DLD1 (cell line): Measurements from ENCODE around the gene ATG5.
"Not testable (repeated sequence)": the region's sequence is repeated elsewhere in the genome, so short reads cannot be mapped to it uniquely, and the experiment has no call there.

ENCODE experiments used
- in situ Hi-C: cut with HindIII; loops from 2 replicates; pipeline ENCODE4 v1.10.0; 2017; ENCODE audit warnings: low sequenced_read_pairs

Gene ATG5

DNA sequence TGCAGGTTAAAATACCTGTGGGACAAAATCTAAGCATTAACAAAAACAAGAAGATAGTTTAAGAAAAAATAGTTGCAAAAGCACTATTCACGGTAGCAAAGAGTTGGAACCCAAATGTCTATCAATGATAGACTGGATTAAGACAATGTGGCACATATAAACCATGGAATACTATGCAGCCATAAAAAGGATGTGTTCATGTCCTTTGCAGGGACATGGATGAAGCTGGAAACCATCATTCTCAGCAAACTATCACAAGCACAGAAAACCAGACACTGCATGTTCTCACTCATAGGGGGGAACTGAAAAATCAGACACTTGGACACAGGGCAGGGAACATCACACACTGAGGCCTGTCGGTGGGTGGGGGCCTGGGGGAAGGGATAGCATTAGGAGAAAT, 65.8 kb downstream of the ATG5 start:
- in situ Hi-C loops, result not testable (repeated sequence)

- in situ Hi-C loops, result no loop called here
These were observed 66.8 kb downstream of the ATG5 start for GRCh38 chr6:106258726-106259125.

DNA sequence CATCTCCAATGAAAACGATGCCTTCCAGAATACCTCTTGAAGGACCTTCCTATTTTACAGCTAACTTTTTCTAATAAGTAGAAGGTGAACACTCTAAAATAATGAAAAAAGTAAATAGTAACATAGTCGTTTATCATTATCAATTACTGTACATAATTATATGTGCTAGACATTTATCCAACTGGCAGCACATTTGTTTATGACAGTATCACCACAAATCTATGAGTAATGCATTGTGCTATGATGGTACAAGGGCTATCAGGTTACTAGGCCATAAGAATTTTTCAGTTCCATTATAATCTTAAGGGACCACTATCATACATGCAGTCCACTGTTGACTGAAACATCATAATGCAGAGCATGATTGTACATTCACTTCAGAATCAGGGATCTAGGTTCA, 68.4 kb downstream of the ATG5 start:
- in situ Hi-C loops, result no loop called here

DNA sequence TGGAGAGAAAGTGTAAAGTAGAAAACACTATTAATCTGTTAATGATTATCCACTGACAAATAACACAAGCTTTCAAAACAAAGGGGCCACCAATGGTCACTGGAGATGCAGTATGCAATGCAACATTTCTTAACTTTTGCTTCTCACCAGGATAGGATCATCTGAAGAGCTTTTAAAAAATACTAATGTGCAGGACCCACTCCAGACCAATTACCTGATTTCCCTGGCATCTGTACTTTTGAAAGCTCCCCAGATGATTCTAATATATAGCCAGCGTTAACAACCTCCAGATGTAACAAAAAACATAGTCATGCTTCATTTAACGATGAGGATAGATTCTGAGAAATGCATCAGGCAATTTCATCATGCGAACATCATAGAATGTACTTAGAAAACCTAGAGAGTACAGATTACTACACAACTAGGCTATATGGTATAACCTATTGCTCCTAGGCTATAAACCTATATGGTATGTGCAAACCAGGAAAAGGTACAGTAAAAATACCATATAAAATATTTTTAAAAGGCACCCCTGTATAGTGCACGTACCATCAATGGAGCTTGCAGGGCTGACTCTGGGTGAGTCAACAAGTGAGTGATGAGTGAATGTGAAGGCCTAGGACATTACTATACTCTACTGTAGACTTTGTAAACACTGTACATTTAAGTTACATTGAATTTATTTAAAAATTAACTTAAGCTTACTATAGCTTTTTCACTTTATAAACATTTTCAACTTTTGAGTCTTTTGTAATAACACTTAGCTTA, 69.2 kb downstream of the ATG5 start:
- in situ Hi-C loops, result no loop called here

DNA sequence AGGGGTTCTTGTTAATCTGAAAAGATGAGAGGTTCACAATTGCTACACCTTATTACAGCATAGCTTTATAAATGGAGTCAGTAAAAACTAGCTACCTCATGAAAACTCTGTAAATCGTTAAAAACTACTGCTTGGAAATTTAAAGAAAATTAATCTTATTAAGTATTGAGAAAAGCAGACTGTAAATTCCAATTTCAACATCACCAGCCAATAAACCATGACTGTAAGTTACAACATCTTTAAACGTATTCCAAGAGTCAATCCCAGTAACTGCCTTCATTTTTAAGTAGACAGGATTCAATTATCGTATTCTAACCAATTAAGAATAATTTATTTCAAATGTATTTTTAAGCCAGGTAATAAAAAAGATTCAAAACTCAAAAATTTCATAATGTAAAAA, 70.3 kb downstream of the ATG5 start:
- in situ Hi-C loops, result no loop called here

GRCh38 chr6:106254636-106255035, 70.9 kb downstream of the ATG5 start:
- in situ Hi-C loops, result no loop called here

GRCh38 chr6:106253731-106254130, 71.8 kb downstream of the ATG5 start:
- in situ Hi-C loops, result no loop called here

DNA sequence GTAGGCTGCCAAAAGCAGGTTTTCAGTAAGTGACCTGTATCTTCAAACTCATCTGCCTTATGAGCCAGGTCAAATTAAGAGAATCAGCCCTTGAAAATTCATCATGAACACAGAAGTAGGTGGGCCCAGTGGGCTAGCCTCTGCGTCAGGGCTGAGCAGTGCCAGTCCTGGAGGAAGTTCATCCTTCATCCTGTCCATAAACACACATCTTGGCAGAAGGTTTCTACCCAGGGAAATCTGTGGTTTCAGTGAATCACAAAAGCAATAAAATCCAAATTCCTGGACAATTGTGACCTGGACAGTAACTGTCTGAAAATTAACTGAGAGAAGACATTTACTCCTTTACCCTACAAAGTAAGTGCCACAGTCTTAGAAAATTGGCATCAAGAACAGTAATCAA, 72.4 kb downstream of the ATG5 start:
- in situ Hi-C loops, result no loop called here

GRCh38 chr6:106252687-106253086, 72.9 kb downstream of the ATG5 start:
- in situ Hi-C loops, result no loop called here

DNA sequence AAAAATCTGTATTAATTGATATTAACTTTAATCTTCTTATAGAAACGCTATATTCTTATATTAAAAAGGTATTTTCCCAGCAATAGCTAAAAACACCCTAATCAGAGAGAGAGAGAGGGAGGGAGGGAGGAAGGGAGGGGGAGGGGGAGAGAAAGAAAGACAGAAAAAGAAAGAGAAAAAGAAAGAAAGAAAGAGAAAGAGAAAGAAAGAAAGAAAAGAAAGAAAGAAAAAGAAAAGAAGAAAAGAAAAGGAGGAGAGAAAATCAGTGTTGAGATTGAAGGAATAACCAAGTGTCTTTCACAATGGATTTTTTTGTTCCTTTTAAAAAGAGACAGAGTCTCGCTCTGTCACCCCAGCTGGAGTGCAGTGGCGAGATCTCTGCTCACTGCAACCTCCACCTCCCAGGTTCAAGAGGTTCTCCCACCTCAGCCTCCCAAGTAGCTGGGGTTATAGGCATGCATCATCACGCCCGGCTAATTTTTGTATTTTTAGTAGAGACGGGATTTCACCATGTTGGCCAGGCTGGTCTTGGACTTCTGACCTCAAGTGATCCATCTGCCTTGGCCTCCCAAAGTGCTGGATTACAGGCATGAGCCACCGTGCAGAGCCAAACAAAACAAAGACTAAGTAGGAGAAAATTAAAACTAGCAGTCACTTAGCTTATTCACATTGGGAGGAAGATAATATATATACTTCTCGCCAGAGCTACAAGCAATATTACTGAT, 73.9 kb downstream of the ATG5 start:
- in situ Hi-C loops, result not testable (repeated sequence)

GRCh38 chr6:106250953-106251352, 74.6 kb downstream of the ATG5 start:
- in situ Hi-C loops, result no loop called here

DNA sequence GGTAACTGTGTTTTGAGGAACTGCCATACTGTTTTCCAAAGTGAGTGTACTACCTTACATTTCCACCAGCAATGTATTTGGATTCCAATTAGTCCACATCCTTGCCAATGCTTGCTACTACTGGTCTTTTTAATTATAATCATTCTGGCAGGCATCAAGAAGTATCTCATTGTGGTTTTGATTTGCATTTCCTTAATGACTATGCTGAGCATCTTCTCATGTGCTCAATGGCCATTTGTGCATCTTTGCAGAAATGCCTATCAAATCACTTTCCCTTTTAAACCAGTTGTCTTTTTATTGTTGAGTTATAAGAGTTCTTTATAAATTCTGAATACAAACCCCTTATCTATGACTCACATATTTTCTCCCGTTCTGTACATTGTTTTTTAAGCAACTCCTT, 75.9 kb downstream of the ATG5 start:
- in situ Hi-C loops, result no loop called here

GRCh38 chr6:106247733-106248132, 77.8 kb downstream of the ATG5 start:
- in situ Hi-C loops, result no loop called here

- in situ Hi-C loops, result no loop called here
These were observed 78.3 kb downstream of the ATG5 start for GRCh38 chr6:106247293-106247692.

DNA sequence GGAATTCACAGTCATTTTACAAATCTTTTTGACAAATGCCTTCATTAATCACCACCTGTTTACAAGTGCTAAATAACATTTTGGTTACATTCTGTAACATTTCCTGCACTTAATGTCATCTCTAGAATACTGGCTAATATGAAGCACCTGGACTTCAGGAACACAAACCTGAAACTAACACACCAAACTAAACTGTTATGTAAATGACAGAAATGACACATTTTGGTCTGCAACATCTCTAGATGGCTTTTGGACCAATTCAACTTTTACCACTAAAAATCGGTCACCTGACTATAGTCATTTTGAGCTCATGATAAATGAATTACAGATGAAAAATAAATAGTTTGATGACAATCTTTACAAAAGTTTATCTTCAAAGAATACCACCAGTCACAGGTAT, 80.6 kb downstream of the ATG5 start:
- in situ Hi-C loops, result no loop called here

DNA sequence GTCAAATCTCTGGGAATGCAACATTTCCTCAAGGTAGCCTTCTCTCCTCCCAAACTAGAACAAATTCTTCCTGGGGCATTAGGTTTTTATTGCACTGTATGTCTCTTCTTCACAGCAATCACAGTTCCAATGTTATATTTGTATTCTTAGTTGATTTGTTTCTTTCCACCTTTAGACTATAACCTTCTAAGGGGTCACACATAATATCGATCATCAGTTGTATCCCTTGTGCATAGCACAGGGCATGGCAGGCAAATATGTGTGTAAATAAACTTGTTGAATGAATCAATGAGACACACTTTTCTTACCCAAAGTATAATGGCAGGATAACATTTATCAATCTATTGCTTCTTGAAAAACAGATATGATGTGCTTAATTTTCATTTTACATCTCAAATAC, 81.0 kb downstream of the ATG5 start:
- in situ Hi-C loops, result no loop called here

DNA sequence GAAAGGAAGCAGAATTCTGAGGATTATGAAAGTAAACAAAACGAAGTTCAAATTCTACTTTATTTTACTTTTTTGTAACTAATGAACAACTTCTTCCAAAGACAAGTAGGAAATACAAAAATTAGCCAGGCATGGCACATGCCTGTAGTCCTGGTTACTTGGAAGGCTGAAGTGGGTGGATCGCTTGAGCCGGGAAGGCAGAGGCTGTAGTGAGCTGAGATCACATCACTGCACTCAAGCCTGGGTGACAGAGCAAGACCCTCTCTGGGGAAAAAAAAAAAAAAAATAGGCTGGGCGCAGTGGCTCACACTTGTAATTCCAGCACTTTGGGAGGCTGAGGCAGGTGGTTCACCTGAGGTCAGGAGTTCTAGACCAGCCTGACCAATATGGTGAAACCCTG, 82.3 kb downstream of the ATG5 start:
- in situ Hi-C loops, result no loop called here

GRCh38 chr6:106241498-106241897, 84.1 kb downstream of the ATG5 start:
- in situ Hi-C loops, result no loop called here

- in situ Hi-C loops, result no loop called here
These were observed 88.3 kb downstream of the ATG5 start for GRCh38 chr6:106237286-106237685.

DNA sequence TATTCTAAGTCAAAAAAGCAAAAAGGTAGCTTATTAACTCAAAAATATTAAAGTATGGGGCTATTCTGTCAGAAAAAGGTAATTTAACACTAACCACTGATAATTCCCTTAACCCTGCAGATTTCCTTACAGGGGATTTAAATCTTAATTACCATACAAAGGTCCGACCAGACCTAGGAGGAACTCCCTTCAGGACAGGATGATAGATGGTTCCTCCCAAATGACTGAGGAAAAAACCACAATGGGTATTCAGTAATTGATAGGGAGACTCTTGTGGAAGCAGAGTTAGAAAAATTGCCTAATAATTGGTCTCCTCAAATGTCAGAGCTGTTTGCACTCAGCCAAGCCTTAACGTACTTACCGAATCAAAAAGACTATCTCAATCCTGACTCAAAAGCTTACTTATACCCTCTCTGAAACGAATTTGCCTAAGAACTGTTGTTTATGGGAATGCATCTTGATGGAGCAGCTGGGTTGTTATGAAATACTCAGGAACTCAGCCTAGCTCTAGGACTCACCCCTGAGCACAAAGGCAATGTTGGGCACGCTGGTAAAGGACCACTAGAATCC, 95.6 kb downstream of the ATG5 start:
- in situ Hi-C loops, result not testable (repeated sequence)

DNA sequence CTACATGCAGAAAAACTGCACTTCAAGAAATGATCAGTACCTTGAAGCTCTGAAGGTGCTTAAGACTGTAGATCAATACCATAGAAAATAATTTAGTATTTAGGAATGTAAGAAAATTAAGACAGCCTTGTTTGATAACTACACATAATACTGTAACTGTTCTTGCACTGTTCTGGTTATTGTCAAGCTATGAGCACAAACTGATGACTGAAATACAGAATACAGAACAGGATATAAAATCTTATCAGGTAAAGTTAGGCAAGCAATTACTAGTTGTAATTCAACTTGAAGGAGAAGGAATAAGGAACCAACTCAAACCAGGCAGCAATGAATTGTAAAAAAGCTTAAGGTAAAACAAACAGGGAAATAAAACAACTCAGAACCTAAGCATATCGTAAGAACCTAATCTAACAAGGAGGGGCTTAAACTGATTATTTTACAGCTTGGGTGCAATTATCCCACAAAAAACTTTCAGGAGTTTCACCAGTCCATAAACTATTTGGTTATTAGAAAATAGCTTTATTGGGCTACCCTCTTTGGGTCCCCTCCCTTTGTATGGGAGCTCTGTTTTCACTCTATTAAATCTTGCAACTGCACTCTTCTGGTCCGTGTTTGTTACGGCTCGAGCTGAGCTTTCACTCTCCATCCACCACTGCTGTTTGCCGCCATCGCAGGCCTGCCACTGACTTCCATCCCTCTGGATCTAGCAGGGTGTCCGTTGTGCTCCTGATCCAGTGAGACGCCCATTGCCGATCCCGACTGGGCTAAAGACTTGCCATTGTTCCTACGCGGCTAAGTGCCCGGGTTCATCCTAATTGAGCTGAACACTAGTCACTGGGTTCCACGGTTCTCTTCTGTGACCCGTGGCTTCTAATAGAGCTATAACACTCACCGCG, 97.7 kb downstream of the ATG5 start:
- in situ Hi-C loops, result no loop called here
